Measurements from ENCODE around the gene LTB.
A peak's percentile ranks its signal among the peaks of the same experiment; 100 is the strongest.

The LTB gene

DNA sequence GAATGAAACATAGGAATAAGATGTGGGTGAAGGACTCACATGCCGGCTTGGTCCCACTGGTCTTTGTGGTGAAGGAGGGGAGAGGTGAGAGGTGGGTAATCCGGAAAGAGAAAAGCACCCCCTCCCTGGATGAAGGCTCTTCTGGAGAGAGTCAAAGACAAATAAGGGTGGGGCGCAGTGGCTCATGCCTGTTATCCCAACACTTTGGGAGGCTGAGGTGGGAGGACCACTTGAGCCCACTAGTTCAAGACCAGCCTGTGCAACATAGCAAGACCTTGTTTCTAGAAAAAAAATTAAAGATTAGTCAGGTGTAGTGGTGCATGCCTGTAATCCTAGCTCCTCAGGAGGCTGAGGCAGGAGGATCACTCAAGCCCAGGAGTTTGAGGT lies 3.1 kb downstream of the LTB start:
- Mint-ChIP-seq H3K27me3 (ENCODE audit: low read depth, poor library complexity) (peaks cover 49% of the 10 kb centered on the region), H3K36me3 (ENCODE audit: low read depth) (no peaks in the 10 kb centered on the region), H3K9me3 (no peaks in the 10 kb centered on the region), H3K4me1 (peaks cover 55% of the 10 kb centered on the region), H3K4me3 (no peak overlapping the region), H3K27ac (no peak overlapping the region)
- TF ChIP-seq, protein P1, sequence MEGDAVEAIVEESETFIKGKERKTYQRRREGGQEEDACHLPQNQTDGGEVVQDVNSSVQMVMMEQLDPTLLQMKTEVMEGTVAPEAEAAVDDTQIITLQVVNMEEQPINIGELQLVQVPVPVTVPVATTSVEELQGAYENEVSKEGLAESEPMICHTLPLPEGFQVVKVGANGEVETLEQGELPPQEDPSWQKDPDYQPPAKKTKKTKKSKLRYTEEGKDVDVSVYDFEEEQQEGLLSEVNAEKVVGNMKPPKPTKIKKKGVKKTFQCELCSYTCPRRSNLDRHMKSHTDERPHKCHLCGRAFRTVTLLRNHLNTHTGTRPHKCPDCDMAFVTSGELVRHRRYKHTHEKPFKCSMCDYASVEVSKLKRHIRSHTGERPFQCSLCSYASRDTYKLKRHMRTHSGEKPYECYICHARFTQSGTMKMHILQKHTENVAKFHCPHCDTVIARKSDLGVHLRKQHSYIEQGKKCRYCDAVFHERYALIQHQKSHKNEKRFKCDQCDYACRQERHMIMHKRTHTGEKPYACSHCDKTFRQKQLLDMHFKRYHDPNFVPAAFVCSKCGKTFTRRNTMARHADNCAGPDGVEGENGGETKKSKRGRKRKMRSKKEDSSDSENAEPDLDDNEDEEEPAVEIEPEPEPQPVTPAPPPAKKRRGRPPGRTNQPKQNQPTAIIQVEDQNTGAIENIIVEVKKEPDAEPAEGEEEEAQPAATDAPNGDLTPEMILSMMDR (IDR thresholded peaks at IDR 0.05), result no peak
- DNase-seq, result no peak

DNA sequence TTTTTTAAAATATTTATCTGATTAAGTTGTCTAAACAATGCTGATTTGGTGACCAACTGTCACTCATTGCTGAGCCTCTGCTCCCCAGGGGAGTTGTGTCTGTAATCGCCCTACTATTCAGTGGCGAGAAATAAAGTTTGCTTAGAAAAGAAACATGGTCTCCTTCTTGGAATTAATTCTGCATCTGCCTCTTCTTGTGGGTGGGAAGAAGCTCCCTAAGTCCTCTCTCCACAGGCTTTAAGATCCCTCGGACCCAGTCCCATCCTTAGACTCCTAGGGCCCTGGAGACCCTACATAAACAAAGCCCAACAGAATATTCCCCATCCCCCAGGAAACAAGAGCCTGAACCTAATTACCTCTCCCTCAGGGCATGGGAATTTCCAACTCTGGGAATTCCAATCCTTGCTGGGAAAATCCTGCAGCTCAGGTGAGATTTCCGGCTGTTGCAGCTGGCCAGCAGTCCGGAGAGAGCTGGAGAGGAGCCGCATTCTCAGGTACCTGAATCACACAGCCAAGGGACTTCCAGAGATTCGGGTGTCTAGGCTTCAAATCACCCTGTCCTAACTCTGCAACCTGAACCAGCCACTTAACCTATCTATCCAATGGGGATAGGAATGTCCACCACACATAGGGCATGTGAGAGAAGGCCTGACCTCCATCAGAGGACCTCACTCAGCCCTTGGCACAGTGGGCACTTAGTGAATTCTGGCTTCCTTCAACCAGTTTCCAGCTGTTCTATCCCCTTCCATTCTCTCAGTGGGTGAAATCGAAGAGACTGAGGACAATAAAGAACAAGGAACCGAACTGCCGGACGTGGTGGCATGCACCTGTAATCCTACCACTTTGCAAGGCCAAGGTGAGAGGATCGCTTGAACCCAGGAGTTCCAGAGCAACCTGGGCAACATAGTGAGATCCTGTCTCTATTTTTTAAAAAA lies 3.8 kb downstream of the LTB start:
- no peak for DNase-seq

DNA sequence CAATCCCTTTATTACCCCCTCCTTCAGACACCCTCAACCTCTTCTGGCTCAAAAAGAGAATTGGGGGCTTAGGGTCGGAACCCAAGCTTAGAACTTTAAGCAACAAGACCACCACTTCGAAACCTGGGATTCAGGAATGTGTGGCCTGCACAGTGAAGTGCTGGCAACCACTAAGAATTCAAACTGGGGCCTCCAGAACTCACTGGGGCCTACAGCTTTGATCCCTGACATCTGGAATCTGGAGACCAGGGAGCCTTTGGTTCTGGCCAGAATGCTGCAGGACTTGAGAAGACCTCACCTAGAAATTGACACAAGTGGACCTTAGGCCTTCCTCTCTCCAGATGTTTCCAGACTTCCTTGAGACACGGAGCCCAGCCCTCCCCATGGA lies 4.7 kb downstream of the LTB start:
- Mint-ChIP-seq H3K27me3 (ENCODE audit: low read depth, poor library complexity) (peaks cover 50% of the 10 kb centered on the region), H3K4me3 (no peak overlapping the region), H3K27ac (no peak overlapping the region), H3K36me3 (ENCODE audit: low read depth) (no peaks in the 10 kb centered on the region), H3K9me3 (no peaks in the 10 kb centered on the region), H3K4me1 (peaks cover 60% of the 10 kb centered on the region)
- TF ChIP-seq, protein P1 (IDR thresholded peaks at IDR 0.05), result no peak
- no peak for DNase-seq

More for the DNA sequence above, 3.8 kb downstream of the LTB start:
- TF ChIP-seq, protein P1 (IDR thresholded peaks at IDR 0.05), result no peak
- Mint-ChIP-seq H3K9me3 (no peaks in the 10 kb centered on the region), H3K27me3 (ENCODE audit: low read depth, poor library complexity) (peaks cover 54% of the 10 kb centered on the region), H3K4me3 (no peak overlapping the region), H3K27ac (peak overlapping the region; percentile 72), H3K4me1 (peaks cover 60% of the 10 kb centered on the region), H3K36me3 (ENCODE audit: low read depth) (no peaks in the 10 kb centered on the region)

DNA sequence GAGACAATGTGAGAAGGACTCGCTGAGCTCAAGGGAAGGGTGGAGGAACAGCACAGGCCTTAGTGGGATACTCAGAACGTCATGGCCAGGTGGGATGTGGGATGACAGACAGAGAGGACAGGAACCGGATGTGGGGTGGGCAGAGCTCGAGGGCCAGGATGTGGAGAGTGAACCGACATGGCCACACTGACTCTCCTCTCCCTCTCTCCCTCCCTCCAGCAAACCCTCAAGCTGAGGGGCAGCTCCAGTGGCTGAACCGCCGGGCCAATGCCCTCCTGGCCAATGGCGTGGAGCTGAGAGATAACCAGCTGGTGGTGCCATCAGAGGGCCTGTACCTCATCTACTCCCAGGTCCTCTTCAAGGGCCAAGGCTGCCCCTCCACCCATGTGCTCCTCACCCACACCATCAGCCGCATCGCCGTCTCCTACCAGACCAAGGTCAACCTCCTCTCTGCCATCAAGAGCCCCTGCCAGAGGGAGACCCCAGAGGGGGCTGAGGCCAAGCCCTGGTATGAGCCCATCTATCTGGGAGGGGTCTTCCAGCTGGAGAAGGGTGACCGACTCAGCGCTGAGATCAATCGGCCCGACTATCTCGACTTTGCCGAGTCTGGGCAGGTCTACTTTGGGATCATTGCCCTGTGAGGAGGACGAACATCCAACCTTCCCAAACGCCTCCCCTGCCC lies 5.2 kb downstream of the LTB start:
- DNase-seq, result no peak
- H3K27me3 Mint-ChIP-seq (ENCODE audit: low read depth, poor library complexity), result peaks cover 48% of the 10 kb centered on the region
- peak overlapping the region; percentile 93 for H3K27ac Mint-ChIP-seq
- H3K4me3 Mint-ChIP-seq, result no peak overlapping the region
- TF ChIP-seq, protein P1 (IDR thresholded peaks at IDR 0.05), result no peak
- H3K9me3 Mint-ChIP-seq, result no peaks in the 10 kb centered on the region
- peaks cover 55% of the 10 kb centered on the region for H3K4me1 Mint-ChIP-seq
- no peaks in the 10 kb centered on the region for H3K36me3 Mint-ChIP-seq (ENCODE audit: low read depth)

DNA sequence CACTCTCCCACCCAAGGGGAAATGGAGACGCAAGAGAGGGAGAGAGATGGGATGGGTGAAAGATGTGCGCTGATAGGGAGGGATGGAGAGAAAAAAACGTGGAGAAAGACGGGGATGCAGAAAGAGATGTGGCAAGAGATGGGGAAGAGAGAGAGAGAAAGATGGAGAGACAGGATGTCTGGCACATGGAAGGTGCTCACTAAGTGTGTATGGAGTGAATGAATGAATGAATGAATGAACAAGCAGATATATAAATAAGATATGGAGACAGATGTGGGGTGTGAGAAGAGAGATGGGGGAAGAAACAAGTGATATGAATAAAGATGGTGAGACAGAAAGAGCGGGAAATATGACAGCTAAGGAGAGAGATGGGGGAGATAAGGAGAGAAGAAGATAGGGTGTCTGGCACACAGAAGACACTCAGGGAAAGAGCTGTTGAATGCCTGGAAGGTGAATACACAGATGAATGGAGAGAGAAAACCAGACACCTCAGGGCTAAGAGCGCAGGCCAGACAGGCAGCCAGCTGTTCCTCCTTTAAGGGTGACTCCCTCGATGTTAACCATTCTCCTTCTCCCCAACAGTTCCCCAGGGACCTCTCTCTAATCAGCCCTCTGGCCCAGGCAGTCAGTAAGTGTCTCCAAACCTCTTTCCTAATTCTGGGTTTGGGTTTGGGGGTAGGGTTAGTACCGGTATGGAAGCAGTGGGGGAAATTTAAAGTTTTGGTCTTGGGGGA lies 6.1 kb downstream of the LTB start:
- no peak for DNase-seq
- TF ChIP-seq, protein P1 (IDR thresholded peaks at IDR 0.05), result no peak
- Mint-ChIP-seq H3K4me3 (no peak overlapping the region), H3K27ac (no peak overlapping the region), H3K27me3 (ENCODE audit: low read depth, poor library complexity) (peaks cover 46% of the 10 kb centered on the region), H3K36me3 (ENCODE audit: low read depth) (no peaks in the 10 kb centered on the region), H3K9me3 (no peaks in the 10 kb centered on the region), H3K4me1 (peaks cover 46% of the 10 kb centered on the region)

All from nephron progenitor cell (in vitro differentiated cells).